ENCODE results near the gene PRKG1.

DNA sequence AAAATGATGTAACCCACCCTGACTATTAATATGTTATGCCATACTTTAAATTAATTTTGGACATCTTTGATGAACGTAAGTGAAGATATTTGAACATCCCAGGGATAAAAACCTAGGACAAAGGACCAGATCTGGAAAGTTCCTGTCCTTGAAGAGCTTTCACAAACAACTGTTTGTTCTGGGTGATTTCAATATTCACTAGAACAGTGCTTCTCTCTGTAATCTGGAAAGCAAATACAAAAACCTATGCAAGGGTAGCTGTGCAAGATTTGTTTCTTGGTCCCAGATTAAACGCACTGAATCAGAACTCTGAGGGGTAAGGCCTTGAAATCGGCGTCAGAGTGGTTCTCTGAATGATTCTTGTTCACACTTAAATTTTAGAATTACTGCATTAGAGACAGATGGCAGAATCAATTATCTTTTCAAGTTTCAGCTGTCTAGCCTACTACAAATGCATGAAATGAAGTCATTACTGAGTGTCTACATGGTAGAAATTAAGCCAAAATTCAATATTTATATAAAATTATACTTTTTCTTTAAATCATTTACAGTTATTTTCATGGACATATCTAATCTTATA lies 694.7 kb downstream of the PRKG1 start:
- TF ChIP-seq, protein P1, sequence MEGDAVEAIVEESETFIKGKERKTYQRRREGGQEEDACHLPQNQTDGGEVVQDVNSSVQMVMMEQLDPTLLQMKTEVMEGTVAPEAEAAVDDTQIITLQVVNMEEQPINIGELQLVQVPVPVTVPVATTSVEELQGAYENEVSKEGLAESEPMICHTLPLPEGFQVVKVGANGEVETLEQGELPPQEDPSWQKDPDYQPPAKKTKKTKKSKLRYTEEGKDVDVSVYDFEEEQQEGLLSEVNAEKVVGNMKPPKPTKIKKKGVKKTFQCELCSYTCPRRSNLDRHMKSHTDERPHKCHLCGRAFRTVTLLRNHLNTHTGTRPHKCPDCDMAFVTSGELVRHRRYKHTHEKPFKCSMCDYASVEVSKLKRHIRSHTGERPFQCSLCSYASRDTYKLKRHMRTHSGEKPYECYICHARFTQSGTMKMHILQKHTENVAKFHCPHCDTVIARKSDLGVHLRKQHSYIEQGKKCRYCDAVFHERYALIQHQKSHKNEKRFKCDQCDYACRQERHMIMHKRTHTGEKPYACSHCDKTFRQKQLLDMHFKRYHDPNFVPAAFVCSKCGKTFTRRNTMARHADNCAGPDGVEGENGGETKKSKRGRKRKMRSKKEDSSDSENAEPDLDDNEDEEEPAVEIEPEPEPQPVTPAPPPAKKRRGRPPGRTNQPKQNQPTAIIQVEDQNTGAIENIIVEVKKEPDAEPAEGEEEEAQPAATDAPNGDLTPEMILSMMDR (IDR thresholded peaks at IDR 0.05) = no peak
- TF ChIP-seq POLR2A (IDR thresholded peaks at IDR 0.05) = no peak
